Measurements from ENCODE around the gene GATA3.
"Not testable (repeated sequence)": the region's sequence is repeated elsewhere in the genome, so short reads cannot be mapped to it uniquely, and the experiment has no call there.

Gene GATA3

GRCh38 chr10:8054494-8055407 is at the start of gene GATA3:
TSS of gene GATA3 (plus strand) at chr10:8054688. CDS start at chr10:8055656, 968 bp downstream.
- peak; percentile 71 for DNase-seq (ENCODE audit: low read depth, low spot score)

- DNase-seq (ENCODE audit: low read depth, low spot score): no peak
These were observed 48.1 kb upstream of the GATA3 start for GRCh38 chr10:8006274-8006999.

- no peak for DNase-seq (ENCODE audit: low read depth, low spot score)
These were observed 45.5 kb upstream of the GATA3 start for GRCh38 chr10:8009031-8009430.

GRCh38 chr10:8013006-8013405 is 41.5 kb upstream of the GATA3 start:
- DNase-seq (ENCODE audit: low read depth, low spot score): no peak

- DNase-seq (ENCODE audit: low read depth, low spot score): no peak
These were observed 40.9 kb upstream of the GATA3 start for GRCh38 chr10:8013619-8014018.

GRCh38 chr10:8014649-8015048 is 39.8 kb upstream of the GATA3 start:
- DNase-seq (ENCODE audit: low read depth, low spot score): no peak

- DNase-seq (ENCODE audit: low read depth, low spot score): no peak
These were observed 37.2 kb upstream of the GATA3 start for GRCh38 chr10:8017277-8017676.

- no peak for DNase-seq (ENCODE audit: low read depth, low spot score)
These were observed 31.2 kb upstream of the GATA3 start for GRCh38 chr10:8023321-8023720.

GRCh38 chr10:8023851-8024250 is 30.6 kb upstream of the GATA3 start:
- DNase-seq (ENCODE audit: low read depth, low spot score): no peak

- no peak for DNase-seq (ENCODE audit: low read depth, low spot score)
These were observed 27.9 kb upstream of the GATA3 start for GRCh38 chr10:8026349-8027259.

GRCh38 chr10:8031211-8031610 is 23.3 kb upstream of the GATA3 start:
- not testable (repeated sequence) for DNase-seq (ENCODE audit: low read depth, low spot score)

GRCh38 chr10:8032558-8032957 is 21.9 kb upstream of the GATA3 start:
- no peak for DNase-seq (ENCODE audit: low read depth, low spot score)

GRCh38 chr10:8033812-8034465 is 20.5 kb upstream of the GATA3 start:
- DNase-seq (ENCODE audit: low read depth, low spot score): no peak

- DNase-seq (ENCODE audit: low read depth, low spot score): no peak
These were observed 20.0 kb upstream of the GATA3 start for GRCh38 chr10:8034466-8035005.

- no peak for DNase-seq (ENCODE audit: low read depth, low spot score)
These were observed 19.4 kb upstream of the GATA3 start for GRCh38 chr10:8035006-8035640.

GRCh38 chr10:8035641-8036470 is 18.6 kb upstream of the GATA3 start:
- DNase-seq (ENCODE audit: low read depth, low spot score): no peak

- DNase-seq (ENCODE audit: low read depth, low spot score): no peak
These were observed 17.8 kb upstream of the GATA3 start for GRCh38 chr10:8036506-8037198.

GRCh38 chr10:8037199-8037801 is 17.2 kb upstream of the GATA3 start:
- no peak for DNase-seq (ENCODE audit: low read depth, low spot score)
